SW 1271 (cell line): ENCODE results near the gene LONP1.
"Not testable (repeated sequence)": the region's sequence is repeated elsewhere in the genome, so short reads cannot be mapped to it uniquely, and the experiment has no call there.

Source experiments
- DNase-seq, 2 experiments: peaks; one replicate each; lab custom pipeline; 2025; lab: John Stamatoyannopoulos, UW

Gene LONP1, protein sequence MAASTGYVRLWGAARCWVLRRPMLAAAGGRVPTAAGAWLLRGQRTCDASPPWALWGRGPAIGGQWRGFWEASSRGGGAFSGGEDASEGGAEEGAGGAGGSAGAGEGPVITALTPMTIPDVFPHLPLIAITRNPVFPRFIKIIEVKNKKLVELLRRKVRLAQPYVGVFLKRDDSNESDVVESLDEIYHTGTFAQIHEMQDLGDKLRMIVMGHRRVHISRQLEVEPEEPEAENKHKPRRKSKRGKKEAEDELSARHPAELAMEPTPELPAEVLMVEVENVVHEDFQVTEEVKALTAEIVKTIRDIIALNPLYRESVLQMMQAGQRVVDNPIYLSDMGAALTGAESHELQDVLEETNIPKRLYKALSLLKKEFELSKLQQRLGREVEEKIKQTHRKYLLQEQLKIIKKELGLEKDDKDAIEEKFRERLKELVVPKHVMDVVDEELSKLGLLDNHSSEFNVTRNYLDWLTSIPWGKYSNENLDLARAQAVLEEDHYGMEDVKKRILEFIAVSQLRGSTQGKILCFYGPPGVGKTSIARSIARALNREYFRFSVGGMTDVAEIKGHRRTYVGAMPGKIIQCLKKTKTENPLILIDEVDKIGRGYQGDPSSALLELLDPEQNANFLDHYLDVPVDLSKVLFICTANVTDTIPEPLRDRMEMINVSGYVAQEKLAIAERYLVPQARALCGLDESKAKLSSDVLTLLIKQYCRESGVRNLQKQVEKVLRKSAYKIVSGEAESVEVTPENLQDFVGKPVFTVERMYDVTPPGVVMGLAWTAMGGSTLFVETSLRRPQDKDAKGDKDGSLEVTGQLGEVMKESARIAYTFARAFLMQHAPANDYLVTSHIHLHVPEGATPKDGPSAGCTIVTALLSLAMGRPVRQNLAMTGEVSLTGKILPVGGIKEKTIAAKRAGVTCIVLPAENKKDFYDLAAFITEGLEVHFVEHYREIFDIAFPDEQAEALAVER

DNA sequence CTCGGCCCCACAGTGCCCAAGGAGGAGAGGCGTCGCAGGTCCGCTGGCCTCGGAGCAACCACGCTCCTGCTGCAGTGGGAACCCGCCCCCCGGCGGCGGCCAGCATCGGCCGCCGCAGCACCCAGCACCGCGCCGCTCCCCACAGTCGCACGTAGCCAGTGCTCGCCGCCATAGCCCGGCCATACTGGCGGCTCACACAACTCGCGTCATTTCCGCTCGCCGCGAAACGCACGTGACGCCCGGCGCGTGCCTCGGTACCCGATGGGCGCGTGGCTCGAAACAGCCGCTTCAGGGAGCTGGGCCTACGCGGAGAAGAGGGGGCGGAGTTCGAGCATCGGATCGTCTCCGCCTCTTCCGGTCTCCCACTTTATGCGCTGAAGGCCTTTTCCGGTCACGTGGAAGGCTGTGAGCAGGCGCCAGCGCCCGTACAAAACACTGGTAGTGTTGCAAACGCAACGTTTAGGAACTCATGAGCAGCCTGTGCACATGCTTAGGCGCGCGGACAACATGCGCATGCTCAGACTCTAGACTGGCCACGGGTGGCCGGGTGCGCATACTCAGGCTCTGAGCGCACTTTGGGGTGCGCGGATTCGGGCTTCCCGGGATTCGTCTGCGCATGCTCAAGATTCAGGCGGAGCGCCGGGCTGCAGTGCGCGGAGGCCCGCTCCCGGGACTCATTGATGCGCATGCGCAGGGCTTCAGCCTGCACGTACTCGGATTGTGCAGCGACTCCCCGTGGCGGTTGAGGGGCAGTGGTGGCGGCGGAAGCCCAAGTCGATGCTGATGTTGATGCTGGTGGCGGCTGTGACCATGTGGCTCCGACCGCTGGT, at the start of gene LONP1, which contains the start of gene CATSPERD:
Gene LONP1, minus strand, starts transcription at position 186 of the 830 bp plus-strand sequence. Its CDS starts 14 bp downstream, at position 172.
Gene CATSPERD, plus strand, starts transcription at position 677 of the 830 bp plus-strand sequence. Its CDS starts 101 bp downstream, at position 778.
- DNase-seq: peak; percentile 96 to 98

DNA sequence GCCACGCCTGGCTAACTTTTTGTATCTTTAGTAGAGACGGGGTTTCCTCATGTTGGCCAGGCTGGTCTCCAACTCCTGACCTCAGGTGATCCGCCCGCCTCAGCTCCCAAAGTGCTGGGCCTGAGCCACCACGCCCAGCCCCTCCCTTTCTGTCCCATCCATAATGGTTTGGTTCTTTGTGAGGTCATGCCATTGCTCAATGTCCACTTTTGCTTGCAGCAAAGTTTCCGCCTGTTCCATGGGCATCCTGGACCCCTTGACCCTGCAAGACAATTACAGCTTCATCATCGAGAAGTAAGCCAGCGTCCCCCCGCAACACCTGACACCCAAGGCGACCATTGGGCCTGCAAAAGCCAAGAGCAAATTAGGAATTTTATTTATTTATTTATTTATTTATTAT, 48.0 kb upstream of the LONP1 start:
- DNase-seq: no peak

- DNase-seq: no peak
Measured at GRCh38 chr19:5765220-5765619, 45.3 kb upstream of the LONP1 start.

GRCh38 chr19:5762608-5763217, 42.8 kb upstream of the LONP1 start:
- no peak for DNase-seq

- DNase-seq: no peak
Measured at GRCh38 chr19:5753743-5754142, 33.8 kb upstream of the LONP1 start.

DNA sequence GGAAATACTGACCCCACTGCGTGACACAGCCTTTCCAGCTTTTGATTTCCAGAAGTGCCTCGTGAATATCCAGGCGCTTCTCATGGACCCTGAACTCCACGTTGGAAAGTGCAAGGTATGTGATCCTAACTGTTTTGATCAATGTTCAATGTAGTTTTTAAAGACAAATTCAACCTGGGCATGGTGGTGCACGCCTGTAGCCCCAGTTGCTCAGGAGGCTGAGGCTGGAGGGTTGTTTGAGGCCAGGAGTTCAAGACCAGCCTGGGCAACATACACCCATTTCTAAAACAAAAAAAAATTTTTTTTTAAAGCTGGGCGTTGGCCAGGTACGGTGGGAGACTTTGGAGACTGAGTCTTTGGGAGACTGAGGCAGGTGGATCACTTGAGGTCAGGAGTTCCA, 31.8 kb upstream of the LONP1 start:
- no peak for DNase-seq

DNA sequence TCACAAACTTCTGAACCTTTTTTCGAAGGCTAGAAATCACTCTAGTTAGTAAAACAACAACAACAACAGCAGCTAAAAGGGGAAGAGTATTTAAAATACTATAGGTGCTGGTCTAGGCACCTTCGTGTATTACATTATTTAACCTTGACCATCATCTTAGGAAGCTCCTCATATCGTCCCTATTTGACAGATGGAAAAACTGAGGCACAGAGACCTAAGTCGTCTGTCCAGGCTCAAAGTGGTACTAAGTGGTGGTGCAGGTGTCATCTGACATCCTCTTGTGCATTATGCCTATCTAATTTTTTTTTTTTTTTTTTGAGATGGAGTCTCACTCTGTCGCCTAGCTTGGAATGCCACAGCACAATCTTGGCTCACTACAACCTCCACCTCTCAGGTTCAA, 29.6 kb upstream of the LONP1 start:
- DNase-seq: no peak

DNA sequence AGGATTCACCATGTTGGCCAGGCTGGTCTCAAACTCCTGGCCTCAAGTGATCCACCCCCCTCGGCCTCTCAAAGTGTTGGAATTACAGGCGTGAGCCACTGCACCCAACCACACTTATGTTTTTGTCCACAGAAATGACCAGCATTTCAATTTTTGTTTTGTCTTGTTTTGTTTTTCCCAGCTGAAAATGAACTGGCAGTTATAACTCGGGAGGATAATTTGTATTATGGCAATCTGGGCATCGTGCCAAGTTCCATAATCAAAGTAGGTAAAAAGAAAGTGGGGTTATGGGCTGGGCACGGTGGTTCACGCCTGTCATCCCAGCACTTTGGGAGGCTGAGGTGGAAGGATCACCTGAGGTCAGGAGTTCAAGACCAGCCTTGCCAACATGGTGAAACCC, 29.0 kb upstream of the LONP1 start:
- DNase-seq: not testable (repeated sequence)

DNA sequence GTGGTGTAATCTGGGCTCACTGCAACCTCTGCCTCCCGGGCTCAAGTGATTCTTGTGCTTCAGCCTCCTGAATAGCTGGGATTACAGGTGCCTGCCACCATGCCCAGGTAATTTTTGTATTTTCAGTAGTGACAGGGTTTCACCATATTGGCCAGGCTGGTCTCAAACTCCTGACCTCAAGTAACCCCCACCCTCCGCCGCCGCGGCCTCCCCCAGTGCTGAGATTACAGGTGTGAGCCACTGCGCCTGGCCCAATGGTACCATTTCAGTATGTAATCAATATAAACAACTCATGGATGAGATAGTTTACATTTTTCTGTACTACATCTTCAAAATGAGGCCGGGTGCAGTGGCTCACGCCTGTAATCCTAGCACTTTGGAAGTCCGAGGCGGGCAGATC, 25.1 kb upstream of the LONP1 start:
- DNase-seq: not testable (repeated sequence)

DNA sequence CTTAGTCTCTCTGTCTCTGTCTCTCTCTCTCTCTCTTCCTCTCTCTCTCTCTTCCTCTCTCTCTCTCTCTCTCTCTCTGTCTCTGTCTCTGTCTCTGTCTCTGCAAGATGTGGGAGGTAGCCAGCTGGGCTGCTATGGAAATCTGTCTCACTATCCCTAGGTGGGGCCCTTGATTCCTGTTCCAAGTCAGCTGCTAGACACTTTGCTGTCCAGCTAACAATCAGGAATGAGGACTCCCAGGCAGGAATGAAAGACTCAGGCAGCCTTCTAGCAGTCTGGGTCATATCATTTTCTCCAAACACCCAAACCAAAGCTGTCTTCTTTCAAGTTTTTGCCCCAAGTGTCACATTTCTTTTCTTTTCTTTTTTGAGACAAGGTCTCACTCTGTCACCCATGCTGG, 23.7 kb upstream of the LONP1 start:
- no peak for DNase-seq

DNA sequence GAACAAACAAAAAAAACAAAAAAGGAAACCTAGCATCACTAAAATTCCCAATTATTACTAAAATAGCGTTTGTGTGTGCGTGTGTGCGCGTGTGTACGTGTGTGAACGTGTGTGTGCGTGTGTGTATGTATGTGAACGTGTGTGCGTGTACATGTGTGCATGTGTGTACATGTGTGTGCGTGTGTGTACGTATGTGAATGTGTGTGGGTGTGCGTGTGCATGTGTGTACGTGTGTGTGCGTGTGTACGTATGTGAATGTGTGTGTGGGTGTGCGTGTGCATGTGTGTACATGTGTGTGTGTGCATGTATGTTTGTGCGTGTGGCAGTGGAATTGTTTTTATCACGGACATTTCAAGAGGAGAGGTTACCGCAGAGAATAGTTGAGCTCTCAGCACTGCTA, 22.1 kb upstream of the LONP1 start:
- no peak for DNase-seq

GRCh38 chr19:5738423-5738822, 18.5 kb upstream of the LONP1 start:
- DNase-seq: no peak

DNA sequence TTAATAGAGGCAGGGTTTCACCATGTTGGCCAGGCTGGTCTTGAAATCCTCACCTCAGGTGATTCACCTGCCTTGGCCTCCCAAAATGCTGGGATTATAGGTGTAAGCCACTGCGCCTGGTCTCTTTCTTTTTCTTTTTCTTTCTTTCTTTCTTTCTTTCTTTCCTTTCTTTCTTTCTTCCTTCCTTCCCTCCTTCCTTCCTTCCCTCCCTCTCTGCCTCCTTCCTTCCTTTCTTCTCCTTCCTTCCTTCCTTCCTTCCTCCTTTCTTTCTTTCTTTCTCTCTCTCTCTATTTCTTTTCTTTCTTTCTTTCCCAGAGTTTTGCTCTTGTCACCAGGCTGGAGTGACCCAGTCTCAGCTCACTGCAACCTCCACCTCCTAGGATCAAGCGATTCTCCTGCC, 13.2 kb upstream of the LONP1 start:
- not testable (repeated sequence) for DNase-seq

DNA sequence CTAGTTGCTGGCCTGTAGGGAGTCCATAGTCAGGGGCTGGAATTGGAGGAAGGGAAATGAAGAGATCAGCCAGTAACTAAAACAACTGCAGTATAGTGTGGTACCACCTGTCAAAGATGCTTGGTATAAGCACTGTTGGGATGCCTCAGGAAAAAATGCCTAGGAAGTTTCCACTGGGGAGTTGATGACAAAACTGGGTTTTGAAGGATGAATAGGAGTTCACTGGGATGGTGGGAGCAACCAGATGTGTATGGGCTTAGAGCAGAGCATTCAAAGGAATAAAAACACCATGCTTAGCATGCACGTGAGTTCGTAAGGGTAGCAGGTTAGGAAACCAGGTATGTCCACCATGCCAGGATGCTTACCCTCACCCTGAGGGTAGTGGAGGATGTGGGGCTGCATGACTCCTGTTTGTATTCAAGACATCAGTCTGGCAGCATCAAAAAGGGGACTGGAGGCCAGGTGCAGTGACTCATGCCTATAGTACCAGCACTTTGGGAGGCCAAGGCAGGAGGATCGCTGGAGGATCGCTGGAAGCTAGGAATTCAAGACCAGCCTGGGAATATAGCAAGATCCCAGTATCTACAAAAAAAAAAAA, 7.6 kb upstream of the LONP1 start:
- DNase-seq: no peak

- no peak for DNase-seq
Measured at GRCh38 chr19:5719274-5719960, 529 bp downstream of the LONP1 start.

DNA sequence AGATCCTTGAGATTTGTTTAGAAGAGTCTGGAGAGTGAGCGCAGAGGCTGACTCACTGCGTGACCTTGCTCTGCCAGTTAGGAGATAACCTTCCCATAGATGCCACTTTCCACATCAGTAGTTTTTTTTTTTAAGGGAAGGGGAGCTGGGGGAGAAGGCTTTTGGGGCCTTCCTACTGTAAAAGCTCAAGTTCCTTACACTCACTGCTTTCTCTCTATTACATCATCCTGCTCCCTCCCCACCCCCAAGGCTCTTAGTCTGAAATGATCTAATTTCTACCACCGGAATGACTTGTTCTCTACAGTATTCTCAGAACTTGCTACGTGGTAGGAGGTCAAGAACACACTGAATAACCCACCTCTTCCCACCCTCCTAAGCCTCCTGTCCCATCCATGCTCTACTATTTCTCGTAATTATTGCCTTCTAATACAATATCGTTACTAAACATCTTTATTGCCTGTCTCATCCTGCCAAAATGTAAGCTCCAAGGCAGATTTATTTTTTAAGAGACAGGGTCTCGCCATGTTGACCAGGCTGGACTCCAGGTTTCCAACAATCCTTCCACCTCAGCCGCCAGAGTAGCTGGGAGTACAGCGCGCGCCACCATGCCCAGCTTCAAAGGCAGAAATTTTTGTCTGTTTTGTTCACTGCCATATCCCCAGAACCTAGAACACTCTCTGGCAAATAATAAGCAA, 1.2 kb downstream of the LONP1 start:
- DNase-seq: no peak

- DNase-seq: no peak
Measured at GRCh38 chr19:5718037-5718578, 1.8 kb downstream of the LONP1 start.

- no peak for DNase-seq
Measured at GRCh38 chr19:5717215-5717935, 2.6 kb downstream of the LONP1 start.

DNA sequence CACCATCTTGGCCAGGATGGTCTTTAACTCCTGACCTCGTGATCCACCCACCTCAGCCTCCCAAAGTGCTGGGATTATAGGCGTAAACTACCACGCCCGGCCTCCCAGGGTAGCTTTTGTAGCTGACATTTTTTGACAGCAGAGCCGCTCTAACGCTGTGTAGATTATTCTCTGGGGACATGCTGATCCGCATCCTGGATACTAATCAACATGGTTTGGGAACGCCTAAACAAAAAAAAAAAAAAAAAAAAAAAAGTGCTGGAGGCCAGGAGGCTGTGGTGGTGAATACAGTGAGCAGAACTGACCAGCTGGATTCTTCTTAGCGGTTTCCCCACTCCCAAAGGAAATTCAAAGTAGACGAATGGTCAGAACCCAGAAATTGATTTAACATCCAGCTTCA, 5.1 kb downstream of the LONP1 start:
- DNase-seq: no peak
